GM12891 (cell line): ENCODE data around the gene CDH13.

Experiments
- DNase-seq: peaks from one replicate; pipeline ENCODE4 v3.0.0; 2011; ENCODE audit warnings: low spot score; ENCODE audit not compliant: insufficient read length
- FAIRE-seq: peaks from 2 replicates; lab custom pipeline; 2011; peaks lifted over from hg19 to GRCh38; lab: Jason Lieb, UNC
- PAX5 ChIP-seq: IDR thresholded peaks from 2 replicates; pipeline ENCODE4 v1.6.1; 2011; ENCODE audit warnings: low read length, moderate library complexity, mild to moderate bottlenecking; ENCODE audit not compliant: insufficient read depth, severe bottlenecking
- POLR2A ChIP-seq: IDR thresholded peaks from 2 replicates; pipeline ENCODE4 v1.6.1; 2011; ENCODE audit warnings: low read depth, low read length, control low read depth
- POLR2AphosphoS5 ChIP-seq: IDR thresholded peaks from 2 replicates; pipeline ENCODE4 v1.6.1; 2011; ENCODE audit warnings: low read depth, low read length, control low read depth
- POU2F2 ChIP-seq: IDR thresholded peaks from 2 replicates; pipeline ENCODE4 v1.6.1; 2011; ENCODE audit warnings: low read depth, mild to moderate bottlenecking, control low read depth, low read length, moderate library complexity
- SPI1 ChIP-seq: IDR thresholded peaks from 2 replicates; pipeline ENCODE4 v1.6.1; 2011; ENCODE audit warnings: low read depth, low read length, control low read depth
- TAF1 ChIP-seq: IDR thresholded peaks from 2 replicates; pipeline ENCODE4 v1.6.1; 2011; ENCODE audit warnings: low read depth, low read length, control low read depth

CDH13 gene

GRCh38 chr16:82846806-82847205, 220.0 kb downstream of the CDH13 start:
- no peak for FAIRE-seq
- DNase-seq, result no peak
- TF ChIP-seq POLR2A, result no peak
- TF ChIP-seq POLR2AphosphoS5, result no peak
- TF ChIP-seq POU2F2, result no peak
- TF ChIP-seq SPI1, result no peak
- TF ChIP-seq TAF1, result no peak
- TF ChIP-seq PAX5, result no peak

DNA sequence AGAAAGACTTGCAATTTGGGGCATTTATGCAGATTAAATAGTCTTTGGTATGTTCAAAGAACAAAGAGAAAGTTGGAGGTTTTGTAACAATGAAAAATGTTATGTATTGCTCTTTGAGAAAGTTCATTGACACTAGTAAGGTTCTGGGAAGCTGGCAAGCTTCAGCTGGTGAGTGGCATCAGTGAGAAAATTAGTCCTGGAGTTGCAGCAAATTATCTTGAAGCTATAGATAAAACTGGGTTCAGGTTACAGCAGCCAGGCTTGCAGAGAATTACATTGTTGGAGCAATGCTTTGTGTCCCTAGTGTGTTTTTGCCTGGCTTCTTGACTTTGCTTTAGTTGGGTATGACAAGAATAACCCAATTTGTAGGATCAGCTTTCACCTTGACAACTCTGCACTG, 221.2 kb downstream of the CDH13 start:
- FAIRE-seq, result no peak
- TF ChIP-seq SPI1 (no peak), POU2F2 (no peak), POLR2A (no peak), POLR2AphosphoS5 (no peak), PAX5 (no peak), TAF1 (no peak)
- DNase-seq, result no peak

DNA sequence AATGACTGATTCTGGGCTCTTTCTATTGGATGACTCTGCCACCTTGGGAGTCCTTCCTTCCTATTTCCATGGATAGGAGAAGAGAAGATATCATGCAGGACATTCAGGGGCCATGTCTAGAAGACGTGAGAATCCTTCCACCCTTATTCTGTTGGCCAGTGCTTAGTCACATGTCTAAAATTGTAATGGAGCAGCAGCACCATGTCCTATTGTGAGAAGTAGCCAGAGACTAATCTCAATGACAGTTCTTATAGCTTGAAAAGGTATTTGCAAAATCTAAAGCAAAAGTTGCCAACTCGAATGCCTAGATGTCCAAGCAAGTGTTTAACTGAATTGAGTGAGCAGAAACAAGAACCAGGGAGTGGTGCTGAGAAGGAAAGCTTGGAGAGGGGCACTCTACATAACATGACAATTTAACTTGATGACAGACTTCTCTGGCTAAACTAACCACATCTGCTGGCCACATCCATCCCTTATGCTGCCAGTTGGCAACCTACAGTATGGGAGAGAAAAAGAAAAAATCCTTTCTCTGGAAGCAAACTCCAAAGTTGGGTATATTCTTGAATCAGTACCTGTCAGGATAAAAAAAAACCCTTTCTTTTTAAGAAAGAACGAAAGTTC, 225.7 kb downstream of the CDH13 start:
- no peak for FAIRE-seq
- no peak for TF ChIP-seq SPI1
- TF ChIP-seq POLR2AphosphoS5, result no peak
- TF ChIP-seq POLR2A, result no peak
- TF ChIP-seq POU2F2, result no peak
- no peak for TF ChIP-seq TAF1
- TF ChIP-seq PAX5, result no peak
- no peak for DNase-seq

DNA sequence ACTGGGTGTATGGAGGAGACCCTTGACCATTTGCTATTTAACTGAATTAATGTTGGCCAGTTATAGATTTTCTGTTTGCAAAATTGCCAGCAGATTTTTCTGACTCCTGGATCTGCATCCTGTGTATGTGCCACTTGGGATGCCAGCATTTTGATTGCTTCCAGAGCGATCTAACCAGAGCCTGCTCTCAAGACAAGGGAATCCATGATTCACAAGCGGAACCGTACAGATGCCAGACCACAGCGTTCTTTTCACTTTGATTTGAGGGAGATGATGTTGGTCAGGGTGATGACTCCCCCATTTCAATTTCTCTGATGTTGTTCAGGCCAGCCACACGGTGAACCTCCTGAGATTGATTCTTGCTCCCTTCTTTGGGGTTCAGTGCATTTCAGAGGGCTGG, 228.7 kb downstream of the CDH13 start:
- DNase-seq (no peak), FAIRE-seq (no peak)
- TF ChIP-seq POLR2AphosphoS5 (no peak), PAX5 (no peak), POLR2A (no peak), SPI1 (no peak), POU2F2 (no peak), TAF1 (no peak)

DNA sequence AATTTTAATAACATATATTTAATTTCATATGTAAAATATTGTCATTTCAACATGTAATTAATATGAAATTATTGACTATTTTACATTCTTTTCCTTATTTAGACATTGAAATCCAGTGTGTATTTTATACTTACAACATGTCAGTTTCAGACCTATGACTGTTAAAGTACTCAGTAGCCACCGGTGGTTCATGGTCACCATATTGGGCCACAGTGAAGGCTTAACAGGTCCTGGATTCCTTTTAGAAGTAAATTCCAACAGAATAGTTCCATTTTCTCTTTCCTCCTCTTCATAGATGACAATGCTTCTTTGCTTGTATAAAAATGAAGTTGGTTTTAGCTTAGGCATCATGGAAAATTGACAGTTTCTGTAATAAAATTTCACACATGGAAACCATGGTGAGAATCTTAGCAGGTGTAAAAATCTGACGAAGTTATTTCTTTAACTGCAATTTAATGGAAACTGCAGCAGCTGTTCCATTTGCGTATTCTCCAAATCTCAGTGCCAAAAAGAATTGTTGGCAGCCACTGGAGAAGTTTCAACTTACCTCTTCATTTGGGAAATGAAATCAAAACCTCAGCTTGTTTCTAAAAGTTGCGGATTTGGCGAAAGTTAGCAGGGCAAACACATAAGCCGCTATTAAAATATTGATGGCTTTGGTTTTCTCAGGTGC, 231.1 kb downstream of the CDH13 start:
- TF ChIP-seq PAX5 (no peak), TAF1 (no peak), POLR2AphosphoS5 (no peak), SPI1 (no peak), POU2F2 (no peak)
- no peak for DNase-seq
- FAIRE-seq, result no peak

DNA sequence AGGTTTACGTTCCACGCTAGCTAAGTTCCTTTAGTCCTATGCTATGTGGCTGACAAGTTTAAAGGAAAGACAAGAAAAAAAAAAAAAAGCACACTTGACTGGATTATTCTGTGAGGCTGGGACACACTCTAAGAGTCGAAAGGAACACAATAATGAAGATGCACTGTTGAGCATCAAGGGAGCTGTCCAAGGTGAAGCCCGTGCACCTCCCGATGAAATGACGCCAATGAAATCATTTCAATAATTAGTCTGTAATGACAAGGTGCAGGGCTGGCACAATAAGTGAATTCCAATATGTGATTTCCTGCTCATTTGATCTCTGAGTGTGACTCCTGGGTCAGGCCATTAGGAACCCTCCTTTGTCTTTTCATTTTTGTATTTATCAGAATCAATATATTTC, 232.9 kb downstream of the CDH13 start:
- TF ChIP-seq POU2F2 (no peak), POLR2A (no peak), PAX5 (no peak), SPI1 (no peak), POLR2AphosphoS5 (no peak), TAF1 (no peak)
- FAIRE-seq (no peak), DNase-seq (no peak)

DNA sequence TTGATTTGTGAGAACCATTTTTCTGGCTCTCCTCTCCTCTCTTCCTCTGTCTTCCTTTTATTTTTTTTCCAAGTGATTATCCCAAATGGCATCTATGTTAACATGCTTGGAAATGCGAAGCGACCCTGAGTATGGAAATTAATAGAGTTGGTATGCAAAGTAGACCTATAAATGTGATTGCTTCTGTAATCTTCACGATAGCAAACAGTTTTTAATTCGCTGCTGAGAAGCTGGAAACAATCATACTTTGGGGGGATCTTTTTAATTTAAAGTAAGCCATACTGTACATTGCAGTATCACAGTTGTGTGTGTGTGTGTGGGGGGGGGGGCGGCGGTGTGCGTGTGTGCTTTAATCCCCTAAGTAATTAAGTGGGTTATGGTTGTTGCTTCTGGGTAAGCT, 233.3 kb downstream of the CDH13 start:
- FAIRE-seq (no peak), DNase-seq (no peak)
- no peak for TF ChIP-seq SPI1
- no peak for TF ChIP-seq PAX5
- no peak for TF ChIP-seq POLR2A
- no peak for TF ChIP-seq POU2F2
- TF ChIP-seq POLR2AphosphoS5, result no peak

DNA sequence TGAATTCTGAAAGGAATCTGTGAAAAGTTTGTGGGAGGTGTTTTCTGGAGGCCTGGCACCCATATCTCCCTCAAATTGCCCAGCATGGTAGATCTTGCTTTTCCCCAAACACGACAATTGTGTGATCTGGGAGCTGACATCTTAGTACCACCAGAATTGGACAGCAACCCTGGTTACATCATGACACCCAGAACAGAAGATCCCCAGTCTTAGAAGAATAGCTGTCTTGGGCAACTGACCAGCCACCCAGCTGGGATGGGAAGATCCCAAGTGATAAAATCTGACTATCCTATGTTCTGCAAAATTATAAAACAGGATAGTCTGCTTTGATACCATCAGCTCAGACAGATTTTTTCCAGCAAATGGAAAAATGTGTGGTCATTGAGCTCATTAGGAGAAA, 235.3 kb downstream of the CDH13 start:
- TF ChIP-seq POLR2A (no peak), SPI1 (no peak), POU2F2 (no peak), PAX5 (no peak), TAF1 (no peak), POLR2AphosphoS5 (no peak)
- no peak for FAIRE-seq

DNA sequence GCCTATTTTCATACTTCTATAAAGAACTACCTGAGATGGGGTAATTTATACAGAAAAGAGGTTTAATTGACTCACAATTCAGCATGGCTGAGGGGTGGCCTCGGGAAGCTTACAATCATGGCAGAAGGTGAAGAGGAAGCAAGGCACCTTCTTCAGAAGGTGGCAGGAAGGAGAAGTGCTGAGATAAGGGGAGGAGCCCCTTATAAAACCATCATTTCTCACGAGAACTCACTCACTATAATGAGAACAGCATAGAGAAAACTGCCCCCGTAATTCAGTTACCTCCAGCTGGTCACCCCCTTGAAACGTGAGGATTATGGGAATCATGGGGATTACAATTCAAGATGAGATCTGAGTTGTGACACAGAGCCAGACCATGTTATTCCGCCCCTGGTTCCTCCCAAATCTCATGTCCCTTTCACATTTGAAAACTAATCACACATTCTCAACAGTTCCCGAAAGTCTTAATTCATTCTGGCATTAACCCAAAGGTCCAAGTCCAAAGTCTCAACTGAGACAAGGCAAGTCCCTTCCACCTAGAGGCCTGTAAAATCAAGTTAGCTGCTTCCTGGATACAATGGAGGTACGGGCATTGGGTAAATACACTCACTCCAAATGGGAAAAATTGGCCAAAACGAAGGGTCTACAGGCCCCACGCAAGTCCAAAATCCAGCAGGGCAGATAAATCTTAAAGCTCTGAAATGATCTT, 237.7 kb downstream of the CDH13 start:
- FAIRE-seq, result no peak
- no peak for DNase-seq

More for the DNA sequence above, 235.3 kb downstream of the CDH13 start:
- DNase-seq, result no peak

More for the DNA sequence above, 237.7 kb downstream of the CDH13 start:
- TF ChIP-seq TAF1 (no peak), SPI1 (no peak), PAX5 (no peak), POLR2A (no peak), POU2F2 (no peak), POLR2AphosphoS5 (no peak)
